ENCODE measurements around the gene RXRA.

RXRA gene

DNA sequence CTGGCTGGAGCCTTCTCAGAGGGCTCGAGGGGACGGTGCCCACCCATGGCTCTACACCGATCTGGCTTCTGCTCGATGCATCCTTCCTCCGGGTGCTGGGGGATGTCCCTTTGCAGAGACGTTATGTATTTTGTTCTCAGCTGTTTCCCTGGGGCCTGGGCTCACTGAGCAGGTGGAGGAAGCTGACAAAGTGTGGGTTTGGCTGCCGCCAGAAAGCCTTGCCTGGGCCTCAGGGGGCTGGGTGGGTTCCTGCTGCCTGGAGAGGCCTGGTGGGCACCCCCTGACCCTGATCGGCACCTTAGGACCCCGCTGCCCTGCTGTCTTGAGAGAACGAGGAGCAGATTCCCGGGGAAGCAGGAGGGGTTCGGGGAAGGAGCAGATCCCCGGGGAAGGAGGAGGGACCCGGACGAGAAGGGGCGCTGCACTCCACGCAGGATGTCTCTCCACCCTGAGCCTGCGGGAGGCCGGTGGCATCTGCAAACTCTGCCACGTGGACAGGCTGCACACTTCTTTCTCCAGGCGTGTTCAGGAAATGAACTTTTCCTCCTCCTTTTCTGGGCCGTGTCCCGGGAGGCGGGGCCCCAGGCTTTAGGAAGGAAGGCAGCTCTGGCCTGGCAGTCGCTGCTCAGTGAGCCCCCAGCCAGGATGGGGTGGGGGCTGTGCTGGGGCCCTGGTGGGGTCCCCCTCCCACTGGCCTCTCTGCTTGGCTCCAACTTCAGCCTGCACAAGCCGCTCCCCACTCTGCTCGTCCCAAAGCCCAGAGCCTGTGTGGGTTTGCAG is 148.9 kb downstream of the RXRA start:
- 0 out of 2 replicates have a peak, but pooled peaks cover 9% of the 10 kb centered on the region for H3K9me3 ChIP-seq (ENCODE audit: insufficient read depth, low read length)
- H3K27me3 ChIP-seq (ENCODE audit: insufficient read depth, insufficient read length): no peaks in the 10 kb centered on the region
- H3K4me3 ChIP-seq (ENCODE audit: insufficient read length, low read depth): no peak overlapping the region
- H3K36me3 ChIP-seq (ENCODE audit: insufficient read depth, insufficient read length, low read length): no peaks in the 10 kb centered on the region
- no peak for DNase-seq (ENCODE audit: low read depth, low spot score)
- peaks cover 5% of the 10 kb centered on the region for H3K4me1 ChIP-seq (ENCODE audit: insufficient read depth, insufficient read length)
- no peak overlapping the region for H3K9ac ChIP-seq (ENCODE audit: insufficient read length, low read depth)
- TF ChIP-seq YY1 (IDR thresholded peaks at IDR 0.05; ENCODE audit: insufficient read depth, insufficient read length) (no peak), SUZ12 (IDR thresholded peaks at IDR 0.05; ENCODE audit: extremely low read depth, insufficient read depth, insufficient read length) (no peak), ZNF274 (IDR thresholded peaks at IDR 0.05; ENCODE audit: low read depth, low read length) (no peak)

GRCh38 chr9:134476272-134476941 is 150.2 kb downstream of the RXRA start:
- Histone ChIP-seq H3K27me3 (ENCODE audit: insufficient read depth, insufficient read length) (no peaks in the 10 kb centered on the region), H3K4me3 (ENCODE audit: insufficient read length, low read depth) (no peak overlapping the region), H3K36me3 (ENCODE audit: insufficient read depth, insufficient read length, low read length) (no peaks in the 10 kb centered on the region), H3K9ac (ENCODE audit: insufficient read length, low read depth) (no peak overlapping the region), H3K9me3 (ENCODE audit: insufficient read depth, low read length) (0 out of 2 replicates have a peak, but pooled peaks cover 9% of the 10 kb centered on the region), H3K4me1 (ENCODE audit: insufficient read depth, insufficient read length) (peaks cover 5% of the 10 kb centered on the region)
- TF ChIP-seq SUZ12 (IDR thresholded peaks at IDR 0.05; ENCODE audit: extremely low read depth, insufficient read depth, insufficient read length) (no peak), ZNF274 (IDR thresholded peaks at IDR 0.05; ENCODE audit: low read depth, low read length) (no peak), YY1 (IDR thresholded peaks at IDR 0.05; ENCODE audit: insufficient read depth, insufficient read length) (no peak)
- DNase-seq (ENCODE audit: low read depth, low spot score): no peak

DNA sequence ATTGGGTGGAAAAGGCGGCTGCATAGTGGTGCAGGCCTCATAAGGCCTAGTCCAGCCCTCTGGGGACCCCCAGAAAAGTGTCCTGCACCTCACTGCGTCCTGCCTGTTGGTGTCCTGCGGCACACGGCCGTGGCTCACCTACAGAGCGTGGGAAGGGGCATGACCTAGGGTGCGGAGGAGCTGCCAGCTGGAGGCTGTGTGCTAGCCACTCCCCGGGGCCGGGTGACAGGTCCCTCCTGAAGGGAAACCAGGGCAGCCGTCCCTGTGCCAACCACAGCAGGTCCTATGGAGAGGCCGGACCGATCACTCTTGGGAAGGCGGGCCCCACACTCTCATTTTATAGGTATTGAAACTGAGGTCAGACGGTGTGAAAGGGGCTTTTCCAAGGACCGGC is 150.7 kb downstream of the RXRA start:
- Histone ChIP-seq H3K4me3 (ENCODE audit: insufficient read length, low read depth) (no peak overlapping the region), H3K36me3 (ENCODE audit: insufficient read depth, insufficient read length, low read length) (no peaks in the 10 kb centered on the region), H3K9ac (ENCODE audit: insufficient read length, low read depth) (no peak overlapping the region), H3K4me1 (ENCODE audit: insufficient read depth, insufficient read length) (peaks cover 5% of the 10 kb centered on the region), H3K9me3 (ENCODE audit: insufficient read depth, low read length) (0 out of 2 replicates have a peak, but pooled peaks cover 9% of the 10 kb centered on the region), H3K27me3 (ENCODE audit: insufficient read depth, insufficient read length) (no peaks in the 10 kb centered on the region)
- TF ChIP-seq SUZ12 (IDR thresholded peaks at IDR 0.05; ENCODE audit: extremely low read depth, insufficient read depth, insufficient read length): no peak
- TF ChIP-seq YY1 (IDR thresholded peaks at IDR 0.05; ENCODE audit: insufficient read depth, insufficient read length): no peak
- no peak for TF ChIP-seq ZNF274 (IDR thresholded peaks at IDR 0.05; ENCODE audit: low read depth, low read length)
- DNase-seq (ENCODE audit: low read depth, low spot score): no peak

GRCh38 chr9:134477342-134477925 is 151.2 kb downstream of the RXRA start:
- 0 out of 2 replicates have a peak, but pooled peaks cover 9% of the 10 kb centered on the region for H3K9me3 ChIP-seq (ENCODE audit: insufficient read depth, low read length)
- no peak overlapping the region for H3K4me3 ChIP-seq (ENCODE audit: insufficient read length, low read depth)
- peaks cover 5% of the 10 kb centered on the region for H3K4me1 ChIP-seq (ENCODE audit: insufficient read depth, insufficient read length)
- no peak for TF ChIP-seq SUZ12 (IDR thresholded peaks at IDR 0.05; ENCODE audit: extremely low read depth, insufficient read depth, insufficient read length)
- TF ChIP-seq YY1 (IDR thresholded peaks at IDR 0.05; ENCODE audit: insufficient read depth, insufficient read length): no peak
- H3K9ac ChIP-seq (ENCODE audit: insufficient read length, low read depth): no peak overlapping the region
- DNase-seq (ENCODE audit: low read depth, low spot score): no peak
- H3K27me3 ChIP-seq (ENCODE audit: insufficient read depth, insufficient read length): no peaks in the 10 kb centered on the region
- no peaks in the 10 kb centered on the region for H3K36me3 ChIP-seq (ENCODE audit: insufficient read depth, insufficient read length, low read length)

GRCh38 chr9:134477927-134478326 is 151.7 kb downstream of the RXRA start:
- Histone ChIP-seq H3K9me3 (ENCODE audit: insufficient read depth, low read length) (0 out of 2 replicates have a peak, but pooled peaks cover 9% of the 10 kb centered on the region), H3K9ac (ENCODE audit: insufficient read length, low read depth) (no peak overlapping the region), H3K4me3 (ENCODE audit: insufficient read length, low read depth) (no peak overlapping the region), H3K36me3 (ENCODE audit: insufficient read depth, insufficient read length, low read length) (no peaks in the 10 kb centered on the region), H3K4me1 (ENCODE audit: insufficient read depth, insufficient read length) (peaks cover 3% of the 10 kb centered on the region), H3K27me3 (ENCODE audit: insufficient read depth, insufficient read length) (no peaks in the 10 kb centered on the region)
- DNase-seq (ENCODE audit: low read depth, low spot score): no peak
- no peak for TF ChIP-seq SUZ12 (IDR thresholded peaks at IDR 0.05; ENCODE audit: extremely low read depth, insufficient read depth, insufficient read length)
- TF ChIP-seq YY1 (IDR thresholded peaks at IDR 0.05; ENCODE audit: insufficient read depth, insufficient read length): no peak
- TF ChIP-seq ZNF274 (IDR thresholded peaks at IDR 0.05; ENCODE audit: low read depth, low read length): no peak

GRCh38 chr9:134481762-134482161 is 155.5 kb downstream of the RXRA start:
- Histone ChIP-seq H3K27me3 (ENCODE audit: insufficient read depth, insufficient read length) (no peaks in the 10 kb centered on the region), H3K9ac (ENCODE audit: insufficient read length, low read depth) (no peak overlapping the region)

DNA sequence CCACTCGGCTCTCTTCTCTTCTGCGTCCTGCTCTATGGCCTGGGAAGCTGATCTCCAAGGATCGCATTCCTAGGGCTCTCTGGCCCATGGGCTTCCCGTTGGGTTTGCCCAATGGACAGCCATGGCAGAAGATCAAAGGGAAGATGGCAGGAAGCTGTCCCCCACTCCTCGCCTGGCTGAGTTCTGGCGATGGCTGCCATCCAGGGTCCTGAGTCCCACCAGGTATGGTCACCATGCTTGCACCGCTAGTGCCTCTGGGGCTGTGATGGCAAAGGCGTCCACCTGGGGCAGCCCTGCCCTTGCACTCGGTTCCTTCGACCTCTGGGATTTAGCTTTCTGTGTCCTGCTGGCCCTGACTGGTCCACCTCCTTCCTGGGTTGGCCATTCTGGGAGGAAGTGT is 156.0 kb downstream of the RXRA start:
- Histone ChIP-seq H3K27me3 (ENCODE audit: insufficient read depth, insufficient read length) (no peaks in the 10 kb centered on the region), H3K4me1 (ENCODE audit: insufficient read depth, insufficient read length) (no peaks in the 10 kb centered on the region), H3K4me3 (ENCODE audit: insufficient read length, low read depth) (no peak overlapping the region), H3K9ac (ENCODE audit: insufficient read length, low read depth) (no peak overlapping the region), H3K9me3 (ENCODE audit: insufficient read depth, low read length) (0 out of 2 replicates have a peak, but pooled peaks cover 9% of the 10 kb centered on the region), H3K36me3 (ENCODE audit: insufficient read depth, insufficient read length, low read length) (no peaks in the 10 kb centered on the region)
- TF ChIP-seq YY1 (IDR thresholded peaks at IDR 0.05; ENCODE audit: insufficient read depth, insufficient read length): no peak
- DNase-seq (ENCODE audit: low read depth, low spot score): no peak

More at GRCh38 chr9:134481762-134482161, 155.5 kb downstream of the RXRA start:
- no peaks in the 10 kb centered on the region for H3K36me3 ChIP-seq (ENCODE audit: insufficient read depth, insufficient read length, low read length)
- 0 out of 2 replicates have a peak, but pooled peaks cover 9% of the 10 kb centered on the region for H3K9me3 ChIP-seq (ENCODE audit: insufficient read depth, low read length)
- DNase-seq (ENCODE audit: low read depth, low spot score): no peak
- H3K4me3 ChIP-seq (ENCODE audit: insufficient read length, low read depth): no peak overlapping the region
- TF ChIP-seq ZNF274 (IDR thresholded peaks at IDR 0.05; ENCODE audit: low read depth, low read length) (no peak), YY1 (IDR thresholded peaks at IDR 0.05; ENCODE audit: insufficient read depth, insufficient read length) (no peak), SUZ12 (IDR thresholded peaks at IDR 0.05; ENCODE audit: extremely low read depth, insufficient read depth, insufficient read length) (no peak)
- H3K4me1 ChIP-seq (ENCODE audit: insufficient read depth, insufficient read length): no peaks in the 10 kb centered on the region
